WTC11 (cell line): Measurements from ENCODE around the gene SMARCD2.

Source experiments
- ATF2 ChIP-seq: sonication (generic); formaldehyde crosslinking; IDR thresholded peaks from 2 replicates; pipeline ENCODE4 v1.8.1; 2022; ENCODE audit warnings: low read depth, missing genetic modification reagents, borderline replicate concordance
- ATF6 ChIP-seq: sonication (generic); formaldehyde crosslinking; IDR thresholded peaks from 2 replicates; pipeline ENCODE4 v1.8.1; 2023; ENCODE audit warnings: mild to moderate bottlenecking, missing genetic modification reagents
- CREB1 ChIP-seq: sonication (generic); formaldehyde crosslinking; IDR thresholded peaks from 2 replicates; pipeline ENCODE4 v1.8.0; 2023; ENCODE audit warnings: mild to moderate bottlenecking, missing genetic modification reagents
- CTCF ChIP-seq: fragments of 200-600 bp; IDR thresholded peaks from 2 replicates; pipeline ENCODE4 v1.8.0; 2022; ENCODE audit warnings: antibody characterized with exemption
- FOXK1 ChIP-seq: sonication (generic); formaldehyde crosslinking; IDR thresholded peaks from 2 replicates; pipeline ENCODE4 v1.8.0; 2022; ENCODE audit warnings: mild to moderate bottlenecking, moderate library complexity, missing genetic modification reagents
- GRHL2 ChIP-seq: fragments of 250-450 bp; sonication (Bioruptor Pico); IDR thresholded peaks from 2 replicates; pipeline ENCODE4 v1.8.0; 2022; ENCODE audit warnings: mild to moderate bottlenecking, moderate library complexity; ENCODE audit not compliant: insufficient replicate concordance, severe bottlenecking
- USF2 ChIP-seq: sonication (generic); formaldehyde crosslinking; IDR thresholded peaks from 2 replicates; pipeline ENCODE4 v1.8.1; 2023; ENCODE audit warnings: mild to moderate bottlenecking, missing genetic modification reagents, moderate library complexity
- ZNF138 ChIP-seq: sonication (generic); formaldehyde crosslinking; conservative IDR thresholded peaks from 2 replicates; pipeline ENCODE4 v1.8.1; 2022; ENCODE audit warnings: mild to moderate bottlenecking, moderate library complexity, missing genetic modification reagents
- TF ChIP-seq, protein P1 (sequence below): sonication (generic); formaldehyde crosslinking; IDR thresholded peaks from 2 replicates; pipeline ENCODE4 v1.8.0; 2022; ENCODE audit warnings: mild to moderate bottlenecking, missing genetic modification reagents

DNA sequence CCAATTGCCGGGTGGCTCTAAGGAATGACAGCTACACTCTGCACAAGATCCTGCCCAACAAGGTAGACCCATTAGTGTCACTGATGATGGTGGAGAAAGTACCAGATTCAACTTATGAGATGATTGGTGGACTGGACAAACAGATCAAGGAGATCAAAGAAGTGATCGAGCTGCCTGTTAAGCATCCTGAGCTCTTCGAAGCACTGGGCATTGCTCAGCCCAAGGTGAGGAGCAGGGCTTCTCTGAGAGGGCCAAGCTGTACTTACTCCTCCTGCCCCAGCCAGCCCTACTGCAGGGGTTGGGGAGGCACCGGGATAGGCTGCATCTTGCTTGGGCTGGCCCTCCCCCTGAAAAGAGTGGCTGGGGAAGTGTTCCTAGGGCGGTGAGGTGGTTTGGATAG lies 12.2 kb downstream of the SMARCD2 start:
- TF ChIP-seq CTCF: no peak
- TF ChIP-seq, protein P1, sequence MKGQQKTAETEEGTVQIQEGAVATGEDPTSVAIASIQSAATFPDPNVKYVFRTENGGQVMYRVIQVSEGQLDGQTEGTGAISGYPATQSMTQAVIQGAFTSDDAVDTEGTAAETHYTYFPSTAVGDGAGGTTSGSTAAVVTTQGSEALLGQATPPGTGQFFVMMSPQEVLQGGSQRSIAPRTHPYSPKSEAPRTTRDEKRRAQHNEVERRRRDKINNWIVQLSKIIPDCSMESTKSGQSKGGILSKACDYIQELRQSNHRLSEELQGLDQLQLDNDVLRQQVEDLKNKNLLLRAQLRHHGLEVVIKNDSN (CRISPR knock-in tag): no peak
- no peak for TF ChIP-seq GRHL2 (CRISPR knock-in tag)
- no peak for TF ChIP-seq ATF6 (CRISPR knock-in tag)
- no peak for TF ChIP-seq ATF2 (CRISPR knock-in tag)
- no peak for TF ChIP-seq USF2 (CRISPR knock-in tag)
- no peak for TF ChIP-seq FOXK1
- TF ChIP-seq ZNF138 (CRISPR knock-in tag): no peak
- TF ChIP-seq CREB1 (CRISPR knock-in tag): no peak
